Femur (tissue), 1 donor: Measurements from ENCODE around the gene KANSL1.
"Not testable (repeated sequence)": the region's sequence is repeated elsewhere in the genome, so short reads cannot be mapped to it uniquely, and the experiment has no call there.

ENCODE experiments used
- DNase-seq: peaks from one replicate; pipeline ENCODE4 v3.0.0-alpha.2; 2017

KANSL1 gene, protein sequence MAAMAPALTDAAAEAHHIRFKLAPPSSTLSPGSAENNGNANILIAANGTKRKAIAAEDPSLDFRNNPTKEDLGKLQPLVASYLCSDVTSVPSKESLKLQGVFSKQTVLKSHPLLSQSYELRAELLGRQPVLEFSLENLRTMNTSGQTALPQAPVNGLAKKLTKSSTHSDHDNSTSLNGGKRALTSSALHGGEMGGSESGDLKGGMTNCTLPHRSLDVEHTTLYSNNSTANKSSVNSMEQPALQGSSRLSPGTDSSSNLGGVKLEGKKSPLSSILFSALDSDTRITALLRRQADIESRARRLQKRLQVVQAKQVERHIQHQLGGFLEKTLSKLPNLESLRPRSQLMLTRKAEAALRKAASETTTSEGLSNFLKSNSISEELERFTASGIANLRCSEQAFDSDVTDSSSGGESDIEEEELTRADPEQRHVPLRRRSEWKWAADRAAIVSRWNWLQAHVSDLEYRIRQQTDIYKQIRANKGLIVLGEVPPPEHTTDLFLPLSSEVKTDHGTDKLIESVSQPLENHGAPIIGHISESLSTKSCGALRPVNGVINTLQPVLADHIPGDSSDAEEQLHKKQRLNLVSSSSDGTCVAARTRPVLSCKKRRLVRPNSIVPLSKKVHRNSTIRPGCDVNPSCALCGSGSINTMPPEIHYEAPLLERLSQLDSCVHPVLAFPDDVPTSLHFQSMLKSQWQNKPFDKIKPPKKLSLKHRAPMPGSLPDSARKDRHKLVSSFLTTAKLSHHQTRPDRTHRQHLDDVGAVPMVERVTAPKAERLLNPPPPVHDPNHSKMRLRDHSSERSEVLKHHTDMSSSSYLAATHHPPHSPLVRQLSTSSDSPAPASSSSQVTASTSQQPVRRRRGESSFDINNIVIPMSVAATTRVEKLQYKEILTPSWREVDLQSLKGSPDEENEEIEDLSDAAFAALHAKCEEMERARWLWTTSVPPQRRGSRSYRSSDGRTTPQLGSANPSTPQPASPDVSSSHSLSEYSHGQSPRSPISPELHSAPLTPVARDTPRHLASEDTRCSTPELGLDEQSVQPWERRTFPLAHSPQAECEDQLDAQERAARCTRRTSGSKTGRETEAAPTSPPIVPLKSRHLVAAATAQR (N-terminal part only)

DNA sequence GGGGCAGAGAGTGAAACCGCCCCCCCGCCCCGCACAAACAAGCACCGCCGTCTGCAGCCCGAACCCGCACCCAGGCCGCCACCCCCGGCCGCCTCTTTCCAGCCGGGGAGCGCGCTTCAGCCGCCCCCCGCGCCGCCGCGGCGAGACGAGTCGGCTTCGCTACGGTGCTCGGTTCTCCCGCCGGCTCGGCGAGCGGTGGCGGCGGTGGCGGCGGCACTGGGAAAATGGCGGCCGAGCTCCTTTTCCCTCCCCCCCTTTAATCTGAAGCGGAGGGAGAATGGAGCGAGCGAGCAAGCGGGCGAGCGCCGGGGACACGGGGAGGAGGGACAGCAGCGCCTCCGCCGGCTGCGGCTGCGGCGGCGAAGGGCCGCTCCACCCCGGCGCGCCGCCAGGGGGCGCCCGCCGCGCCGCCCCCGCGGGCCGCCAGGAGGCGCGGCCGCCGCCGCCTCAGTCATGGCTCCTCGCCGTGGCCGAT lies at the start of gene KANSL1:
Gene KANSL1 (minus strand): TSS at position 279 of the 475 bp plus-strand sequence. CDS start 21,286 bp downstream, outside the sequence.
- DNase-seq = peak; percentile 93

DNA sequence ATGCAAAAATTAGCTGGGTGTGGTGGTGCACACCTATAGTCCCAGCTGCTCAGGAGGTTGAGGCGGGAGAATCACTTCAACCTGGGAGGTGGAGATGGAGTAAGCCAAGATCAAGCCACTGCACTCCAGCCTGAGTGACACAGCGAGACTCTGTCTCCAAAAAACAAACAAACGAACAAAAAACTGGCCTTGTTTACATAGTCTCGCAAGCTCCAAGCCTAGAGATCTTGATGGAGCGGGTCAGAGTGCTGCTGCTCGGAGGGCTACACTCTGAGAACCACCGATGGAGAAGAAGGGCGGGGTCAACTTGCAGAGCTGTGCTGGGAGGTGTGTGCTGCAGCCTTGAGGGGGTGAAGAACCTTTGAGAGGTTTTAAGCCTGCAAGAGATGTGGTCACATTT lies 38.1 kb upstream of the KANSL1 start:
- not testable (repeated sequence) for DNase-seq

DNA sequence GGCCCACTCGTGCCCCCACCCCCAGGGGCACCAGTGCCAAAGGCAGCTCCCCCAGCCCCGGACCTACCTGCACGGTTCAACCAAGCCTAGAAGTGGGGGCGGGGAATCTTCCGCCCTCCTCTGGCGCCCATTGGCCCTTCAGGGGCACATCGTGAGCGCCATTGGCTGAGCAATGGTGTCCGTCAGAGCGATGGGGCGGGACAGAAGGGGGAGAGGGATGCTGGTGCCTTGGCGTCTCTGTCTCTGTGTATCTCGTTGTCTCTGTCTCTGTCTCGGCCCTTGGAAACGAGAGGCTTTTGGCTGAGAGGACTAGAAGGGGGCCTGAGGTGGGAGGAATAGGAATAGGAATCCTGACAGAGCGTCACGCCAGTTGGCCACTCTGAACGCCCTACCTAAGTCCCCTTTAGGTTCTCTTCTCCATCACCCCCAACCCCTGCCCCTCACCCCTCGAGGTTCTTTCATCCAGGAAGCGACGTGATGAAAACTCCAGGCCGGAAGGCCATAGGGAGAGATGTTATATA lies 32.1 kb upstream of the KANSL1 start:
- DNase-seq = peak; percentile 94

DNA sequence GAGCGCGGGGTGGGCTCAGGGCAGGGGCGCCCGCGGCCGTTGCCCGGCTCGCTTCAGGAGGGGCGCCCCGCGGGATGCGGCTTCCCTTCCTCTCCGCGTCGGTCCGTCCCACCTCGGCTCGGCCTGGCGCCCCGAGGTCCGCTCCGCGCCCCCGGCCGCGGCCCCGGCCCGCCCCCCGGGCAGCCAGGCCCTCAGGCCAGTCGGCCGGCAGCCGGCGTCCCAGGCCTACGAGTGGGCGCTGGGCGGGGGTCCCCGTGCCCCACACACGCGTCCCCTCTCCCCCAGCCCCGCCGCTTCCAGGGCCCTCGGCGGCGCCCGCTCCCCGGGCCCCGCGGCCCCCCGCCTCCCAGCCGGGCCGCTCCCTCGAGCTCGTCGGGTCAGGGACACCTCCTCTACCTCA lies 31.6 kb upstream of the KANSL1 start:
- DNase-seq = peak; percentile 18

DNA sequence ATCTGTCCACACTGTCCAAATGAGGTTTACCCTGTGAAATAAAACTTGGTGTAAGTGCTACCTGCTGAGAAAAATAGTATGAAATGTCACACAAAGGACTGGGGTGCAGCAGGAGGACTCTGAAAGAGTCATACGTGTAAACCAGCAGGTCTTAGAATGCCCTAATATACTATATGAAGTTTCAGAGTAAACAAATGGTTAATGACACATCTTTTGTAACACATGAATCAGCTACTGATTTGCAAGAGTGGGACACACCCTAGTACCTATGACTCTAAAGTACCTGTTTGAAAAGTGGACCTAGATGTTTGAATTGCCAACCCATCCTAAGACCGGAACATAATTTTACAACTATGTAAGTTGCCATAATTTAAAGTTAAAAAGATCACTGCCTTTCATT lies 29.8 kb upstream of the KANSL1 start:
- not testable (repeated sequence) for DNase-seq

DNA sequence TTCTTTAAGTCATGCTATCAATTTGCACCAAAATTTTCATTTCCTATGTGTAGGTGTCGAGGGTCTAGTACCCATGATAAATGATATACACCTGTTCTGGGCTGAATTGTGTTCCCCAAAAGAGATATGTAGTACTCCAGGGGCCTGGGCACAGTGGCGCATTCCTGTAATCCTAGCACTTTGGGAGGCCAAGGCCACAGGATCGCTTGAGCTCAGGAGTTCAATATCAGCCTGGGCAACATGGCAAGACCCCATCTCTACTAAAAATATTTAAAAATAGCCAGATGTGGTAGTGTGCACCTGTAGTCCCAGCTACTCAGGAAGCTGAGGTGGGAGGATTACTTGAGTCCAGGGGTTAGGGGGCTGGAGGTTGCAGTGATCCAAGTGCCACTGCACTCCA lies 23.5 kb upstream of the KANSL1 start:
- DNase-seq = no peak

DNA sequence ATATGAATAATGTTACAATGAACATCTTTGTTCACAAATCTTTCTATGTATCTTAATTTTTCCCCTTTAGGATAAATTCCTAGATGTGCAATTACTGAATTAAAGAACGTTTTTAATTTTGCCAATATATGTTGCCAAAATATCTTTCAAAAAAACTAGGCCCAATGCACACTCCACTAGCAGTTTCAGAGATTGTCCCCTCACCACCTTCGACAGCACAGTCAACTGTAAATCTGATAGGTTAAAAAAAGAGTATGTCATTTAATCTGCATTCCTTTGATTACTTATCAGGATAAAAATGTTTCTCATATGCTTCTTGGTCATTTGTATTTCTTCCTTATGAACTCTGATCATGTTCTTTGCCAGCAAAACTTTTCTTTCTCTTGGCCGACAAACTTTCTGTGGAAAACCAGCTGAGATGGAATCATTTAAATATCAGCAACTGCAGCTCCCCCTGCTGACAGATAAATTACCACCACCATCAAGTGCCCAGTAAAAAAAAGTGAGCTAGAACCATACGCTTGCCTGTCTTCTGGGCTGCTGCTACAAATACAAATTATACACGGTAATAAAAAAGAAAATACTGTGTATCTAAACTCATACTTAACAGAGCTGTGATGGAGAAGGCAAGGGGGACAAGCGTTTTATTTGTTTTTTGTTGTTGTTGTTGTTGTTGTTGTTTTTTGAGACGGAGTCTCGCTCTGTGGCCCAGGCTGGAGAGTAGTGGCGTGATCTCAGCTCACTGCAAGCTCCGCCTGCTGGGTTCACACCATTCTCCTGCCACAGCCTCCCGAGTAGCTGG lies 19.6 kb upstream of the KANSL1 start:
- DNase-seq = peak; percentile 72

DNA sequence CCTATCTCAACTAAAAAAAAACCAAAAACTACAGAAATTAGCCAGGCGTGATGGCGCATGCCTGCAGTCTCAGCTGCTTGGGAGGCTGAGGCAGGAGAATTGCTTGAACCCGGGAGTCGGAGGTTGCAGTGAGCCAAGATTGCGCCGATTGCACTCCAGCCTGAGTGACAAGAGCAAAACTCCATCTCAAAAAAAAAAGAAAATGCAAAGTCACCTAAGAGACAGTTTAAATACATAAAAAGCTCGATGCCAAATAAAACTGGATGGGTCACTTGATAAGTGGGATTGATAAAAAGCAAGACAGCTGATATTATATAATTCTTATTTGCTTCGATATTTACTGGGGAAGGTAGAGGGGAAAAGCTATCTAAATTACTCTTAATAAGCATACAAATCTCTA lies 15.8 kb upstream of the KANSL1 start:
- DNase-seq = no peak

DNA sequence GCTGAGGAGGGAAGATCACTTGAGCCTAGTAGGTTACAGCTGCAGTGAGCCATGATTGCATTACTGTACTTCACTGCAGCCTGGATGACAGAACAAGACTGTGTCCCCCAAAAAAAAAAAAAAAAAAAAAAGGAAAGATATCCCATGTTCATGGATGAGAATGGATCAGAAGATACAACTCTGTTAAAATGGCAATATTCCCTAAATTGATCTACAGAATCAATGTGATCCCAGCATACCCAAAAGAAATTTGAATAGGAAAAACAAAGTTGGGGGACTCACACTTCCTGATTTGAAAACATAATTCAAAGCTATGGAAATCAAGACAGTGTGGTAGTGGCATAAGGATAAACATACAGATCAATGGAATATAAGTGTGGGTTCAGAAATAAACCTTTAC lies 12.7 kb upstream of the KANSL1 start:
- no peak for DNase-seq

DNA sequence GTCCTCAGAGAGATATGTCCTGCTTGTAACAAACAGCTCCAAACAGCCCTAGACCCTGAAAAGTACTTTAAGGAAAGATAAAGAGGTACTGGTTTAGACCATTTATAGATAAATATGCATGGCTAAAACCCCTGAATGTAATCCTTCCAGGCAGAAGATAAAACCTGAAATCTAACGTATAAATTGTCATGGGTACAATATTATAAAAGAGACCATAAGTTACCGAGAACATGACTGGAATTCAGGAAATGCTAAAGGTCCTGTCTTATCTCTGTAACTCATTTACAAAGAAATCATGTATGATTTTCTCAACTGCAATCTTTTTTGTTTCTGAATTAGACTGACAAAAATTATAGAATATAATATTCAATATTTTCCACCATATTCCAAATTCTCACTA lies 9.2 kb upstream of the KANSL1 start:
- no peak for DNase-seq

DNA sequence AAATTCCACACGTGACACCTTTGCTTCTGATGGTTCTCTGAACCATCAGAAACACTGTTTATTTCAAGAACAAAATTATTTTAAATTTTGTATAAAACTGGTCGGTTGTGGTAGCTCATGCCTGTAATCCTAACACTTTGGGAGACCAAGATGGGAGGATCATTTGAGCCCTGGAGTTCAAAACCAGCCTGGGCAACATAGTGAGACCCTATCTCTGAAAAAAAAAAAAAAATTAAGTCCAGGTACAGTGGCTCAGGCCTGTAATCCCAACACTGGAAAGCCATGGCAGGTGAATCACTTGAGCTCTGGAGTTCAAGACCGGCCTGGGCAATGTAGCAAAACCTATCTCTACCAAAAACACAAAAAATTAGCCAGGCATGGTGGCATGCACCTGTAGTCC lies 8.3 kb upstream of the KANSL1 start:
- DNase-seq = no peak

DNA sequence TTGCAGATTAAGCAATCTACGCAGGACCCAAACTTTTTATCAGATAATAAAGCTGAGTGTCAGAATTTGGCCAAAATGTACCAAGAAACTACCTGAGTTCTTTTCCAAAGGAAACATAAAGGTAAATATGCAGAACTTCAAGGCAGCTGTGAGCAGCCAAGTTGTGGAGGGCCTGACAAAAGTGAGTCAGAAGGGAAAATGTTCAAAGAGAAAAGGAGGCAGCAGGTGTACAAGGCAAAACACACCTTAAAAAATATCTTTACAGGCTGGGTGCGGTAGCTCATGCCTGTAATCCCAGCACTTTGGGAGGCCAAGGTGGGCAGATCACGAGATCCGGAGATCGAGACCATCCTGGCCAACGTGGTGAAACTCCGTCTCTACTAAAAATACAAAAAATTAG lies 7.0 kb upstream of the KANSL1 start:
- DNase-seq = no peak

DNA sequence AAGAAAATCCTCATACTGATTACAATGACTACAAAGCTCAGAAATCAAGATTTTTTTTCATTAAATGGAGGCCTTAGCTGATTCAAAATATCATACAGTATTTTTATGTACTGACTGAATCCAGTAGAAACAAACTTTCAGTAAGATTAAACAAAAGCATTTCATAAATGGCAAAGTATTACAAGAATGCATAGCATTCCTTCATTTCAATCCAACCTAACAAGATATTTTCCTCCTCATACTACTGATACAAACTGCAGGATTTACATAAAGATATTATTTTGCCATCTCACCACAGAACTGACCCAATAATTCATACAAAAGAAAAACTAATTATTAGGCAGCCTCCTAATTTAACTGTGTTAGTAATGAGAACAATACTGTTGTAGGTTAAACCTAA lies 6.2 kb upstream of the KANSL1 start:
- DNase-seq = no peak

DNA sequence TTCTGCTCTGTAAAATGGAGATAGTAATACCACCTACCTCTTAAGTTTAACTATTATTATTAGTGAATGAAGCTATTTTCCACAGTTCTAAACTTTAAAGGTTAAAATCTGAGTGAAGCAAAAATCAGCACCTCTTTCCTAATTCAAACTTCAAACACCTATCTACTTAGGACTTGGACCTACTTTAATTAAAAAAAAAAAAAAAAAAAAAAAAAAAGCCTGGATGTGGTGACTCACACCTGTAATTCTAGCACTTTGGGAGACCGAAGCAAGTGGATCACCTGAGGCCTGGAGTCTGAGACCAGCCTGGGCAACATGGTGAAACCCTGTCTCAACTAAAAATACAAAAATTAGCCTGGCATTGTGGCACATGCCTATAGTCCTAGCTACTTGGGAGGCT lies 5.0 kb upstream of the KANSL1 start:
- DNase-seq = no peak

DNA sequence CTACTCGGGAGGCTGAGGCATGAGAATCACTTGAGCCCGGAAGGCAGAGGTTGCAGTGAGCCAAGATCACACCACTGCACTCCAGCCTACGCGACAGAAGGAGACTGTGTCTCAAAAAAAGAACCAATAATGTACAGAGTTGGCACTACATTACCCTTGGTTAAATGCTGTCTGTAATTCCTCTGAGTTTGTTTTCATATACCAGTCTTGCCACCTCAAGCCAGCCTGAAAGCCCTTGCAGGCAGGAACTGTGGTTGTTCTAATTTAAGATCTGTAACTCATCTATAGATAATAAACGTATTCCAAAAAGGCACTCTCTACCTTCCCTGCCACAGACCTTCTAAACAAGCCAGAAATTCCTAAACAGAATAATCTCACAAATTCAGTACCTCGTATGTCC lies 4.3 kb upstream of the KANSL1 start:
- DNase-seq = no peak

DNA sequence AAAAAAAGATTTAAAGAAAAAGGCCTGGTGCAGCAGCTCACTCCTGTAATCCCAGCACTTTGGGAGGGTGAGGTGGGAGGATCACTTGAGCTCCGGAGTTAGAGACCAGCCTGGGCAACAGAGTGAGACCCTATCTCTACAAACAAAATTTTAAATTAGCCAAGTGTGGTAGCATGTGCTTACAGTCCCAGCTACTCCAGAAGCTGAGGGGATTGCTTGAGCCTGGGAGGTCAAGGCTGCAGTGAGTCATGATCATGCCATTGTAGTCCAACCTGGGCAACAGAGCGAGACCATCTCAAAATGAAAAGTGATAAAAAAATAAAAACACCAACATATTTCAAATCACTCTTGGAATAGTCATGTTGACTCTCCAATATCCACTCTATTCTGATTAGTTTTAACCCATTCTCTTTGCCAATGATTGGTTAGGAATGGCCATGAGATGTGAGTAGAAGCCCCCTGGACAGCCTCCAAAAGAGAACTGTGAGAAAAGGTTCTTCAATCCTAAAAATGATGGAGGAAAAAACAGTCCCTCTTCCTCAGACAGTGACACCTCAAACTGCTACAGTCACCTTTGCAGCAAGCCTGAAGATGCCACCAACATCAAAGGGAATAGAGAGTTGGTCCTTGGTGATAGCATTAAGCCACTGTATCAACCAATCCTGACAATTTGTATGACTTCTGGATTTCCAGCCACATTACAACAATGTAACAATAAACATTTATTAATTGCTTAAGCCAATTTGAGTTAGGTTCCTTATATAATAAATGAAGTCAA lies 2.9 kb upstream of the KANSL1 start:
- DNase-seq = no peak

DNA sequence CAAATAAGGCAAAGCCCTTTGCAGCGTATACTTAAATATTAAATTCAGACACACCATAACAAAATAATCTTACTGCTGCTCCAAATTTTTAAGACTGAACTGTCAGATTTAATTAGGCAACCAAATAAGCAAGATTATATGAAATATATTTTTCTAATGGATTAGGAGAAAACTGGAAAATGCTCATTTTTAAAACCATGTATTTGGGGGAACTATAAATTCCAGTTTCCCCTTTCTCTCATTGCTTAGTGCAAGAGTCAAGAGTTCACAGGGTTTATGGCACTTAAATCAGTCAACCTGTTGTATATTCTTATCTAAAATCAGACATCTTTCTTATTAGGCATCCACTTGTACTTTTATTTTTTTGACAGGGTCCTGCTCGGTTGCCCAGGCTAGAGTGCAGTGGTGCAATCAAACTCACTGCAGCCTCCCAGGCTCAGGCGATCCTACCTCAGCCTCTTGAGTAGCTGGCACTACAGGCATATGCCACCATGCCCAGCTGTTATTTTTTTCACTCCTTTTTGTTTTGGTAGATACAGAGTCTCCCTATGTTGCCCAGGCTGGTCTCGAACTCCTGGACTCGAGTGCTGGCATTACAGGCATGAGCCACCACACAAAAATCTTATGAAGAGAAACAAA lies 2.1 kb upstream of the KANSL1 start:
- no peak for DNase-seq

DNA sequence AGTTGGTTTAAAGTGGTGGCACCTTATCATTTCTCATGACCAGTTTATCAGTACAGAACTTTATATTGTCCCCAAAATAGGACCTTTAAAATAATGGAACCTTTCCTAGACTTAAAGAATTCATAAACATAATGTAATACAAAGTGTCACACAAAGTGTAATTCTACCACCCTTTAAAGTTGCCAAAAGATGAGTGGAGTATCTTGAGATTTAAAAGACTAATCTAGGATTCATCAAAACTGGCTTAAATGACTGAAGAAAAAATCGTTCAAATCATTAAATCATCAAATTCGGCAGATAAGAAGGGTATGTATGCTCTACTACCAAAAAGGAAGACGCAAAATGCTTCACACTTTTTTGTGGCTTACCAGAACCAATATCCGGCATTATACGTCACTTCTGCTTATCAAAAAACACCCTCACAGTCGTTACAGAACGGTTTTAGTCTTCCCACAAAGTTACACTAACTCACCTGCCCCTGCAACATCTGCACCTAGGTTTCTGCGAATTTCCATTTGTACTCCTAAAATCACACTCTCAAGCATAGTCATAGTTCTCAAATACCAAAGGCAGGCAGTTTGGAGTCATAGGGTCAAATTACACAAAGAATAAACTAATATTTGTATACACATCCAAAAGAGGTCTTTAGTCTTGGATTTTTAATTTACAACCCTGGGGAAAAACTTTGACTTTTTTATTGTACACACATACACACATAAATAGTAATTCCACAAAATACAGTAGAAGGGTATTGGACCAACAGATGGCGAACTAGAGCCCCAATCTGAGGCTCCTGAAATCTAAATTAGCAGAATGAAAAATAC lies 1.4 kb upstream of the KANSL1 start:
- no peak for DNase-seq

DNA sequence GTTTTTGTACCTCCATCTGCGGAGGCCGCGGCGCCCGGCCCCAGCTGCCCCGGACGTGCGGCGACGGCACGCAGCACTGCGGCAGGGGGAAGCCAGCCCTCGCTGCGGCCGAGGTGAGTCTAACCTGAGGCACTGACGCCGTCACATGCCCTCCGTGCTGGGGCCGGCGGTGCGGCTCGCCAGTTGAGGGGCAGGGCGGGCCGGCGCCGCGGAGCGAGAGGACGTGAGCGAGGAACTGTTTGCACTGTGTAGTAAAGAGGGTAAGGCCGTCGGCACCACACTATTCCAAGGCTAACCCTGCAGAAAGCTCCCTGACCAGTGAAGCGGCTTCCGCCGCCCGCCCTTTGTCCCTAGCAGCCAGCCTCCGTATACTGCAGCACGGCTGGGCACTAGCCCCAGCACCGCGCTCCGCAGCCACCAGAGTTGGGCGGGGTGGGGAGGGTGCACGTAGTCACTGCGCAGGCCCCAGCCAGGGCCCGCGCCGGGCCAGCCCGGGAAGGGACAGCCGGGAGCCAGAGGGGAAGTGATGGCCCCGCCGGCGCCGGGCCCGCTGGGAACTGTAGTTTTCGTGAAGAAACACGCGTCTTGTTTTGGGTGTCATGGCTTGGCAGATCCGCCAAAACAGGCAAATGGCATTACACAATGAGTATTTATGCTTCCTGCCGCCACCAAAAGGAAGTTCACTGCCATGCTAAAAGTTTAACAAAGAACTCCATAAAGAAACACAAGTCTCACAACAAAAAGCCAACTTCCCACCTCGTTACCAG lies 580 bp upstream of the KANSL1 start:
- DNase-seq = peak; percentile 95
